SW 1271 (cell line): Measurements from ENCODE around the gene VRK1.
"Not testable (repeated sequence)": the region's sequence is repeated elsewhere in the genome, so short reads cannot be mapped to it uniquely, and the experiment has no call there.

Source experiments
- DNase-seq, 2 experiments: peaks; one replicate each; lab custom pipeline; 2025; lab: John Stamatoyannopoulos, UW

Gene VRK1, protein sequence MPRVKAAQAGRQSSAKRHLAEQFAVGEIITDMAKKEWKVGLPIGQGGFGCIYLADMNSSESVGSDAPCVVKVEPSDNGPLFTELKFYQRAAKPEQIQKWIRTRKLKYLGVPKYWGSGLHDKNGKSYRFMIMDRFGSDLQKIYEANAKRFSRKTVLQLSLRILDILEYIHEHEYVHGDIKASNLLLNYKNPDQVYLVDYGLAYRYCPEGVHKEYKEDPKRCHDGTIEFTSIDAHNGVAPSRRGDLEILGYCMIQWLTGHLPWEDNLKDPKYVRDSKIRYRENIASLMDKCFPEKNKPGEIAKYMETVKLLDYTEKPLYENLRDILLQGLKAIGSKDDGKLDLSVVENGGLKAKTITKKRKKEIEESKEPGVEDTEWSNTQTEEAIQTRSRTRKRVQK

DNA sequence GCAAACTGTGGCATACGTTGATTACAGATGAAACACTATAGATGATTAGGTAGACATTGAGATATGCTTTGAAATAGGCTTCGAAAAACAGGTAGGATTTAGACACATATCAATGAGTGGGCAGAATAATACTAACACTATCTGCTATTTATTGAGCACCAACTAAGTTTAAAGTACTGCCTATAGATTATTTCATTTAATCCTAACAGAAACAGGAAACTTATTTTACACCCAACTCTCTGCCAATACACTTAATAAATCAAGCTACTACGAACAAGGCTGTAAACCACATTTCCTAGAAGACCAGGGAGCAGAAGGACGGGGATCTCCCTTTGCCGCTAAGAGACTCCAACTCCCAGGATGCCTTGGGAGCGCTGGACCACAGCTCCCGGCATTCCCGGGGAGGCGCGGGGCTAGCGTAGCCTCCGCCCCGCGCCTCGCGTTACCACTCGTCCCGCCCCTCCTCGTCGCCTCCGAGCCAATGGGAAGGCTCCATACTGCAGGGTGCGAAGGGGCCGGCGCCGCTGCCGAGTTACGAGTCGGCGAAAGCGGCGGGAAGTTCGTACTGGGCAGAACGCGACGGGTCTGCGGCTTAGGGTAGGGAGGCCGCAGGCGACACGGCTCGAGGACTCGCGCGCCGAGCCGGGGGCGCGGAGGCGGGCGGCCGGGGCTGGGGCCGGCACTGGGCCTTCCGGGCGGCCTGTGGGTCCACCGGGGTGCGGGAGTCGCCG is at the start of gene VRK1:
TSS of gene VRK1 (plus strand) at position 532 of the 731 bp plus-strand sequence. CDS start 36,090 bp downstream, outside the sequence.
- peak; percentile 86 to 91 for DNase-seq

DNA sequence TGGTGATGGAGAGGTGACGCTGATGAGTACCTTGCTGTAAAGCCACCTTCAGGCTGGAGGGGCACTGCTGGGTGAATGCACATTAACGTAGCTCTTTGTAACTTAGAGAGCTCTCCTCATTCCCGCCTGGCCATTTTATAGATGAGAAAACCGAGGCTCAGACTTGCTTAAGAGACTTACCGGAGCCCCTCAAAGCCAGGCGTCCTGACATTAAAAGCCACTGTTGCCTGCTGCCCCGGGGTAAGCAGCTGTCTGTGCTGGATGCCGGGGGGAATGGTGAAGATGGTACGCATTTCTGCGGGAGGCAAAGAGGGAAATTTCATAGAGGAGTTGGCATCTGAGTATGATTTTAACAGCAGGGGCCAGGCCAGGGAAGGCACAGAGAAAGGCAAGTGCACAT is 49.6 kb upstream of the VRK1 start:
- DNase-seq: no peak

DNA sequence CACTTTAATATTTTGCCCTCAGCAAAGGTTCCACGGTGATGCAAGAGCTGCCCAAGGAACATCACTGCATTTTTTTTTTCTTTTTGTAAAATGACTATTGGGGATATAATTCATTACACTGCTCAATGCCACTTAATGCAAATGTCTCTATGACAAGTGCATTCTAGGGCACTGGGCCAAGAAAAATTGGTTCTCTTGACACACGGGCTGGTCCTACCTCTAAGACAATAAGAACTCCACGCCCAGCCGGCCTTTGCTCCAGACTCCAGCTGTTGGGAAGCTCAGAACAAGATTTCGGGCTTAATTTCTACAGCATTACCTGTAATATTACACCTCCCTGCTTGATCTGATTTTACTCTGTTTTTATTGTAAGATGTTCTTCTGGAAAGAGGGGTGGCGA is 48.8 kb upstream of the VRK1 start:
- DNase-seq: no peak

DNA sequence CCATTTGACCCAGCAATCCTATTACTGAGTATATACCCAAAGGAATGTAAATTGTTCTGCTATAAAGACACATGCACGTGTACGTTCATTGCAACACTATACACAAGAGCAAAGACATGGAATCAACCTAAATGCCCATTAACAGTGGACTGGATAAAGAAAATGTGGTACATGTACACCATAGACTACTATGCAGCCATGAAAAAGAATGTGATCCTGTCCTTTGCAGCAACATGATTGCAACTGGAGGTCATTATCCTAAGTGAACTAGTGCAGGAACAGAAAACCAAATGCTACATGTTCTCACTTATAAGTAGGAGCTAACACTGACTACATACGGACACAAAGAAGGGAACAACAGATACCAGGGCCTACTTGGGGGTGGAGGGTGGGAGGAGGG is 45.7 kb upstream of the VRK1 start:
- DNase-seq: no peak

DNA sequence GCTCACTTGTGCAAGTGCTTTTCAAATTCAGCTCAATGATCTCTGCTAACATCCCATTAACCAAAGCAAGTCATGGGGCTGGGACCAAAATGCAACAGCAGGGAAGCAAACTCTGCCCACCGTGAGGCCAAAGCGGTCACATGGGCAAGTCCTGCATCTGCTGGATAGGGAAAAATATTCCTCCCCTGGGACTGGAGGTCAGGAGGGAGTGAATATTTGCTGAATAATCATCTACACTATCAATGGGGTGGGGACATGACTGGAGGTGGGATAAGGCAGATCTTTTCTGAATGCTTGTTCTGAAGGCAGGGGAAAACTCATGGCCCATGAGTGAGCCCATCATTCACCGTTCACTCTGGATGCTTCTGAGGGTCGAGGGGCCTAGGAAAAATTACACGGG is 45.1 kb upstream of the VRK1 start:
- DNase-seq: no peak

DNA sequence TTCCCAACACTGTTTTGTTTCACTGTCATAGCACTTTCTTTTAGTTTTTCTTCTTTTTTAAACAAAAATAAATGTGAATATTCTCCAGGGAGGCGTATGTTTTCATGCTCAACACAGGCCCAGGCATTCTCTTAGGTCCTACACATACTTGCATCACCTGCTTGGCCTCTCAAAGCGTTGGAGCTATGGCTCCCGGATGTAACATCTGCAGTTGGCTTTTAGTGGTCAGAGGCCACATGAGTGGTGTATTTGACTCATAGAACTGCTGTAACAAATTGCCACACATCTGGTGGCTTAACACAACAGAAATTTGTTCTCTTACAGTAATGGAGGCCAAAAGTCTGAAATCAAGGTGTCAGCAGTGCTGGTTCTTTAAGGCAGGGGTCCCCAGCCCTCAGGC is 44.6 kb upstream of the VRK1 start:
- DNase-seq: no peak

DNA sequence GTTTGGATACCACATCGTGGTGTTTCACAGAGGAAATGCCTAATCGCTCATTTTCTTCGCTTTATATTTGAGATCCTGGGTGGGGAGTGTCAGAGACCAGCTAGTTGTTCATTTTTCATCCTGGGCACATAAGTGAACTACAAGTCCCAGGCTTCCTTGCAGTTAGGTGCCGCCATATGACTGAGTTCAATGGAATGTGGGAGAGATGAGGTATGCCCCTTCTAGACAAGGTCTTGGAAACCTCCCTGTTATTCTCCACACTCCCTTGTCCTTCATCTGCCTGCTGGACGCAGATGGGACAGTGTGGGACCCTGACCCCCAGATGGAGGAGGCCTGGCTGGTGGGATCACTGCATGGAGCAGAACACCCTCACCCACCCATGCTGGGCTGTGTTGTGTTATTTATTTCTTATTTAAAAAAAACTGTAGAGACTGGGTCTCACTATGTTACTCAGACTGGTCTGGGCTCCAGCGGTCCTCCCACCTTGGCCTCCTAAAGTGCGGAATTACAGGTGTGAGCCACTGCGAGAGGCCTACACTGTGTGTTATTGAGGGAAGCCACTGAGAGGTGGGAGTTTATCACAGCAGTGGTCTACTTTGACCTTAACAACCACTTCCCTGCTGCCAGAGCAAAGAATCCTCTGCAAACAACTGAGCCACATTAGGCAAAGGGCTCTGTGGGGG is 42.9 kb upstream of the VRK1 start:
- no peak for DNase-seq

DNA sequence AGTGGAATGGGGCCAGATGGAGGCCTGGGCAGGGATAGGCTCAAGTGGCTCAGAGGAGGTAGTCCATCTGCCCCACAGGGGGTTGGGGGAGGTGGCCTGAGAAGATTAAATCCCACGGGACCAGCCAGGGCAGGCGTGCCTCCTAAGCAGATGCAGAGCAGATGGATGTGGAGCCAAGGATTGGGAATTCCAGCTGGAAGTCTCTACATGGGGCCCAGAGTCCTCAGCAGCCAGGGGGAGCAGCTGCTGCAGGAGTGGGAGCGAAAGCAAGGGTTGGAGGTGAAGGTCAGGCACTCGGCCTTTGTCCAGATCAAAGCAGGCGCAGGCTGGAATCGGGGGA is 42.4 kb upstream of the VRK1 start:
- DNase-seq: no peak

DNA sequence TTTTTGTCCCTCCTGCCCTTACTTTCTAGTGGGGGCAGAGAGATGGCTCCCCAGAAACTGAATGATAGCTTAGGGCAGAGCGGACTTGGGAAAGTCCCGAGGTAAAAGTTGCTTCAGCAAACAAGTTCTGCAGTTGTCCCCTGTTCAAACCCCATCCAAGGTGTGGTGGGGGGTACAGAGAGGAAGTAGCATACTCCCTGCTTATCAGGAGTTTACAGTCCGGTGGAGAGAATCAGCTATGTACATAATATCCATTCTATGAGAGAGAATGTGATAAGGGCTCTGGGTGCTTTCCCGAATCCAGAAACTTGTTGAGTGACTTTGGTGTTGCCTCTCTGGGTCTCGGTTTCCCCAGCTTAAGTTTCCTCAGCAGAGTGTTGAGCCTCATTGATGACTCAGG is 40.4 kb upstream of the VRK1 start:
- no peak for DNase-seq

DNA sequence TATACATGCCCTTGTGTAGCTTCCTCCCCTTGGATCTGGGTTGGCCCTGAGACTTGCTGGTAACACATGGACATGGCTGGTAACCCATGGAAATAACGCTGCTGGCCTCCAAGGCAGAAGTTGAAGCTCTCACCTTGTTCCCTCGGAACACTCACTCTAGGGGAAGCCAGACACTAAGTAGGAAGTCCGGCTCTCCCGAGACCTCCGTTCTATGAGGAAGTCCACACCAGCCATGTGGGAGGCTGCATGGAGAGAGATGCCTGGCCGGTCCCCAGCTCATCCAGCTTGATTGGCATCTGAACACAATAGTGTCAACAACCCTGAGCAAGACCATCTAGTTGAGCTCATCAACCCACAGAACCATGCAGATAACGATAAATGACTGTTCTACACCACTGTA is 39.7 kb upstream of the VRK1 start:
- DNase-seq: no peak

DNA sequence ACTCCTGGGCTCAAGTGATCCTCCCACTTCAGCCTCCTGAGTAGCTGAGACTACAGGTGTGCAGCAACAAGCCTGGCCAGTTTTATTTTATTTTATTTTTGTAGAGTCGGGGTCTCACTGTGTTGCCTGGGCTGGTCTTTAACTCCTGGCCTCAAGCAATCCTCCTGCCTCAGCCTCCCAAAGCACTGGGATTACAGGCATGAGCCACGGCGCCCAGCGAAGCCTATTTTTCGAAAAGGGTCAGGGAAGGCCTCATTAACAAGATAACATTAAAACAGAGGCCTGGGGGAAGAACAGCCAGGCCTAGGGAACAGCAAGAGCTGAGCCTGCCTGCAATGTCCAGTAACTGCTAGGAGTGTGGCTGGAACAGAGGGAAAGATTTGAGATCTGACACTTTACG is 36.1 kb upstream of the VRK1 start:
- no peak for DNase-seq

DNA sequence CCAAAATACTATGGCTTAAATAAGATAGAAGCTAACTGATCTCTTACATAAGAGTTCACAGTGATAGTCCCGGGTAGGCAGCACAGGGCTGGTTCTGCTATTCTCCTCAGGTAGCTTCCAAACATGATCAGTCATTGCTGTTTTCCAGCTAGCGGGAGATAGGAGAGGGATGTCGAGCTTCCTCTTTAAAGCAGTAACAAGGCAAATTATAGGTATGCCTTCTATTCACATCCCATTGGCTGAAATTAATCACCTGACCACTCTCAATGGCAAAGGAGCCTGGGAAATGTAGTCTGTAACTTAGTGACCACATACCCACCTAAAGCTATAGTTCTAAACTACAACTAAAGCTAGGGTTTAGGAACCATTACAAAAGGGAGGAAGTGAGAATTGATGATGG is 34.5 kb upstream of the VRK1 start:
- DNase-seq: peak; percentile 28 to 75

DNA sequence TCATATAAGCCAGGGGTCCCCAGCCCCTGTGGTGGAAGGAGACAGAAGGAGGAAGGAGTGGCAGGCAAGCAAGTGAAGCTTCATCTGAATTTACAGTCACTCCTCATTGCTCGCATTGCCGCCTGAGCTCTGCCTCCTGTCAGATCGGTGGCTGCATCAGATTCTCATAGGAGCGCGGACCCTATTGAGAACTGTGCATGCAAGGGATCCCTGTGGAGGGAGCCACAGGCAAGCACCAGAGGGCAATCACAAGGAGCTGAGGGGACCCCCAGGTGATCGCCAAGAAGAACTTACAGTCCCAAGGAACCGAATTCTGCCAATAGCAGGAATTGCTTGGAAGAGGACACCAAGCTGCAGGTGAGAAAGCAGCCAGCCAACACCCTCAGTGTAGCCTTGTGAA is 33.2 kb upstream of the VRK1 start:
- no peak for DNase-seq

DNA sequence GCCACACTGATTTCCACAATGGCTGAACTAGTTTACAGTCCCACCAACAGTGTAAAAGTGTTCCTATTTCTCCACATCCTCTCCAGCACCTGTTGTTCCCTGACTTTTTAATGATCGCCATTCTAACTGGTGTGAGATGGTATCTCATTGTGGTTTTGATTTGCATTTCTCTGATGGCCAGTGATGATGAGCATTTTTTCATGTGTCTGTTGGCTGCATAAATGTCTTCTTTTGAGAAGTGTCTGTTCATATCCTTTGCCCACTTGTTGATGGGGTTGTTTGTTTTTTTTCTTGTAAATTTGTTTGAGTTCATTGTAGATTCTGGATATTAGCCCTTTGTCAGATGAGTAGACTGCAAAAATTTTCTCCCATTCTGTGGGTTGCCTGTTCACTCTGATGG is 32.0 kb upstream of the VRK1 start:
- not testable (repeated sequence) for DNase-seq

DNA sequence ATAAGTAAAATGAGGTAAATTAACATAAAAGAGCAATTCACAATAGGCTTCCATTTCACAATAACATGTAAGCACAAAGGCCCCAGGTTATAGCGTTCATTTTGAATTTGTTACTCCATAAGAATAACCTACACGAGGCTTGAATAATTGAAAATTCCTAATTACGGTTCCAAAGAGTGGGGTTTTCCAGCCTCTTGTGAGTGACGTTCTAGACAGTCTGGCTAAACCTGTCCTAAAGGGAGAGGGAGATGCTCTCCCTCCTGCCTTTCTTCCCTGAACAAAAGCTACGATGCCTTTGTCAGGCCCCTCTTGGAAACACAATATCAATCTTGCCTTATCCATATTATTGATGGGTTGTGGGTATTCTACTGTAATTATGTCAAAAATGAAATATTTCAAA is 24.3 kb upstream of the VRK1 start:
- no peak for DNase-seq

DNA sequence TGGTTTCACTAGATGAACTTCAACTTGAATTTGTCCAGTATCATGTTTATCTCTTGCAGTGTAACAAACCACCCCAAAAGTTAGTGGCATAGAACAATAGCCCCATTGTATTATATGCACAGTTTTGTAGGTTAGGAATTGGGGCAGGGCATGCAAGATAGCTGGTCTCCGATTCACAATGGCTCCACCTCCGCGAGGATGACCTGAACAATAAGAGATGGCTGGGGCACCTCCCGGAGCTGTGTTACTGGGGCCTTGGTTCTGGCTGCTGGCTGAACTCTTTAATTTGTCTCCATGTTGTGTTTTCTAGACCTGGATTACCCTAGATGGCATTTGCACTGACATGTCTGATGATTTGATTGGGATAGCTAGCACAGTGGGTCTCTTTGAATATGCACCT is 20.4 kb upstream of the VRK1 start:
- DNase-seq: no peak

DNA sequence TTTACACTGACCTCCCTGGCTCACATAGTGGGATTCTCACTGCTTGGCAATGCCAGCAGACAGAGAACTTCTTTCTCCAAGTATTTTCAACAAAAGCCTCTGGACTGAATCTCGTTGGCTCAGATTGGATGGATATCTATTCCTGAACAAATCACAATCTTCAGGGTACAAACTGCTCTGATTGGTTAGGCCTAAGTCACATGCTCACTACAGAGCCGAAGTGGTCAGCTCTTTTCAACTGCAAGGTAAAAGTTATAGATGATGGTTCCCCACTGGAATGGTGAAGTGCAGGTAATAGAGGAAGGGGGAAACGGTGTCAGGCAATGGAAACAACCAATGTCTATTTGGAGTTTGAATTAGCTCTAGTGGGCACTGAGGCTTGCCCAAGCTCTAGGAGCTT is 16.7 kb upstream of the VRK1 start:
- DNase-seq: no peak

DNA sequence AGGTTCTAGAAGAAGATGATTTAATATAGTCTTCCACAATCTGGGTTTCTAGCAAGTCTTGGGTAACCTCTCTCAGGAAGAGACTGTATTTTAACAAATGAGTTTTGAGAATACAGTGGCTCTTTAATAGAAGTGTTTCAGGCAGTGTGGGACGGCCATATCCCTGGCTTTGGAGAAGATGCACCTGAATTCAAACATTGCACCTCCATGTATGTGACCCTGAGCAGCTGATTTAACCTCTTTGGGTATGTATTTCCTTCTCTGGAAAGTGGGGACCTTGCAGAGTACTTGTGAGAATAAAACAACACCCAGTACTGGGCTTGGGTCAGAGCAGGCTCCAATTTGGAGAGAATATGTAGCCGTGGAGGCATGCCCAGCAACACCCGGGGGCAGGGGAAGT is 15.8 kb upstream of the VRK1 start:
- no peak for DNase-seq

DNA sequence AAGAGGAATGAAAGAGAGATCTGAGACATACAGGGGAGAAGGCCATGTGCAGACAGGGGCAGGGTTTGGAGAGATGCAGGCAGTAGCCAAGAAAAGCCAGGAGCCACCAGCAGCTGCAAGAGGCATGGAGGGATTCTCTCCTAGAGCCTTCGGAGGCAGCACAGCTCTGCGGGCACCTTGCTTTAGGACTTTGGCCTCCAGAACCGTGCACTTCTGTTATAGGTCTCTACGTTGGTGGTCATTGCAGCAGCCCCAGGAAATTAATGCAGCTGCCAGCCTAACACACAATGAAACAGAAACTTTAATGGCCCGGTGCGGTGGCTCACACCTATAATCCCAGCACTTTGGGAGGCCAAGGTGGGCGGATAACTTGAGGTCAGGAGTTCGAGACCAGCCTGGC is 14.7 kb upstream of the VRK1 start:
- DNase-seq: no peak

DNA sequence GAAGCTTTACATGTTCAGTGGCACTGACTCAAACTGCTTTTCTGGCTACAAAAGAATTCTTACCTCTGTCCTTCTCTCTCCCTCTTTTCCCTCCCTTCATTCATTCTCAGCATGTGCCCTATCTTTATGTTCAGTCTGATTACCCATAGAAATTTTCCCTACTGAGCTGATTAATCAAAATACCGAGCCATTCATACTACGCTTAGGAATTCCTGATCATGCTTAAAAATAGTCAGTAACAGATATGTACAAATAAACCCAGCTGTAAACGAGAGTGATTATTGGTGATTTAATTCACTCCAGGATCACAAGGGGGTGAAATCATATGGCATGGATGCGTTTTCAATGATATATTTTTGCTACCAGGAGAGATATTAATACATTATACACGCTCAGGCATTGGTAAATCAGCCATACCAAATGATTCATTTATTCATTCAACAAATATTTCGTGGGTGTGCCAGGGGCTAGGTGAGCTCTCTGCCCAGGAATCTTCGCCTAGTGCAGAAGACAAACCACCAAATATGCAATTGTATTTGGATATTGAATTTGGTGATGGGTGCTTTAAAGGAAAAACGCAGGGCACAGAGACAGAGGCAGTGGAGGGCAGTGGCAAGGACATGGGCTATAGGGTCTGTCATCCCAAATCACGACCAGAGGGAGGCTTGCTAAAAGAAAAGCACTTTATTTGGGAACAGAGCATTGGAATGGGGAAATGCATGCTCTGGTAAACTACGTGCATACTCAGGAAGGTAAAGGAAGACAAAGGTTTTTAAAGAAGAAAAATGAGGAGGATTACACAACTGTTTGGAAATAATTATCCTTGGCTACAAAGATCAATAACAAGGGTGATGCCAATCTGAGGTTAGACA is 13.9 kb upstream of the VRK1 start:
- no peak for DNase-seq

DNA sequence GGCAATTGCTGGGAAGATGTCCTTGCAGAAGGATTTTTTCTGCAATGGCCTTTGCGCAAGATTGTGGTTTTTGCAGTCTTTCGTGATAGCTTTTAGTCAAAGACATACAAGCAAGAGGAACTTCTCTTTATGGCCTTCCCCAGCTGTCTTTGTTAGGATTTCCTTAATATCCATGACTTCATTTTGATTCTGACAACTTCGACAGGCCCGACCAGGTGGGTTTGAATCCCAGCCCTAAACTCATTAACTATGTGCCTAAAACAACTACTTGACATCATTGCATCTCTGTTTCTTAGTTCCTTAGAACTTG is 13.3 kb upstream of the VRK1 start:
- DNase-seq: no peak

DNA sequence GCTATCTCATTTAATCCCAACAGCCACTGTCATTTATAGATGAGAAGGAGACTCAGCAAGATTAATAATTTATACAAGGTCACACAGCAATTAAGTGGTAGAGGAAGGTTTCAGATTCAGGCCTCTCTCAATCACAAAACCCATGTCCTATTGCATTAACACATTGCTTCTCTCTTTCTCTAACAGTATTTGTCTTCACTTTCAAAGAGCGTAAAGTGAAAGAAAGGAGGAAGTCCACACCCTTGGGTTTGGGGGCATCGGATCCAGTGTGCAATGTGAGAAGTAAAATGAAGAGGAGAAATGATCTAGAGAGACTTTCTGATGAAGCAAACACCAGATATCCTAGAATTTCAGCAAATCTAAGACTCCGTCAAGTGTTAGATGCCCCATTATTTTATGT is 7.0 kb upstream of the VRK1 start:
- DNase-seq: no peak
